GM18868 (cell line): ENCODE results near the gene RPL10.
A peak's percentile ranks its signal among the peaks of the same experiment; 100 is the strongest.
"Not testable (repeated sequence)": the region's sequence is repeated elsewhere in the genome, so short reads cannot be mapped to it uniquely, and the experiment has no call there.

ENCODE experiments used
- ATAC-seq: cut with Tn5 transposase; IDR thresholded peaks from one replicate; pipeline ENCODE4 v1.9.1; 2021; ENCODE audit warnings: mild to moderate bottlenecking, moderate library complexity; ENCODE audit not compliant: unreplicated experiment

The RPL10 gene

GRCh38 chrX:154399527-154400368 lies 1.6 kb downstream of the RPL10 start:
- ATAC-seq = no peak

GRCh38 chrX:154400369-154400817 lies 2.2 kb downstream of the RPL10 start:
- not testable (repeated sequence) for ATAC-seq

- ATAC-seq = no peak
Observed at GRCh38 chrX:154401045-154401799, 3.0 kb downstream of the RPL10 start.

- no peak for ATAC-seq
Observed at GRCh38 chrX:154401918-154402621, 3.9 kb downstream of the RPL10 start.

- ATAC-seq = no peak
Observed at GRCh38 chrX:154402622-154403127, 4.5 kb downstream of the RPL10 start.

GRCh38 chrX:154403192-154403591 lies 5.0 kb downstream of the RPL10 start:
- ATAC-seq = no peak

GRCh38 chrX:154403858-154404257 lies 5.7 kb downstream of the RPL10 start:
- ATAC-seq = no peak

GRCh38 chrX:154404625-154405192 lies 6.5 kb downstream of the RPL10 start:
- ATAC-seq = no peak

- ATAC-seq = no peak
Observed at GRCh38 chrX:154408659-154409221, 10.6 kb downstream of the RPL10 start.

- no peak for ATAC-seq
Observed at GRCh38 chrX:154409222-154409871, 11.2 kb downstream of the RPL10 start, which contains the start of gene DNASE1L1. DNASE1L1 (minus strand) TSS chrX:154409254; CDS start chrX:154405568, 3,686 bp downstream.

GRCh38 chrX:154411981-154412340 lies 13.8 kb downstream of the RPL10 start:
- ATAC-seq = peak; percentile 62

GRCh38 chrX:154412468-154412867 lies 14.3 kb downstream of the RPL10 start:
- no peak for ATAC-seq

GRCh38 chrX:154413142-154413541 lies 15.0 kb downstream of the RPL10 start:
- ATAC-seq = no peak

GRCh38 chrX:154417157-154417556 lies 19.0 kb downstream of the RPL10 start:
- no peak for ATAC-seq

- ATAC-seq = no peak
Observed at GRCh38 chrX:154419189-154419588, 21.0 kb downstream of the RPL10 start.

- ATAC-seq = no peak
Observed at GRCh38 chrX:154419688-154420401, 21.7 kb downstream of the RPL10 start.

- ATAC-seq = no peak
Observed at GRCh38 chrX:154420402-154420756, 22.2 kb downstream of the RPL10 start.

- no peak for ATAC-seq
Observed at GRCh38 chrX:154426916-154427770, 29.0 kb downstream of the RPL10 start.
